K562 (cell line): ENCODE data around the gene HMCN1. TPM values are rescaled to one million over a fixed set of nuclear protein-coding genes. Genes with fewer than 3 reads are reported as not detected.

Source experiments
- ATAC-seq: fragments of 200-7000 bp; cut with Tn5 transposase; 3 replicates; pipeline ENCODE4 v1.9.1; 2020; ENCODE audit warnings: moderate library complexity
- BruUV-seq: library from RNA; stranded (reverse); fragments of 400-500 nt; replicated peaks from 2 replicates; lab custom pipeline; 2021; lab: Mats Ljungman, UMichigan
- CTCF ChIA-PET: fragments of 300-600 bp; formaldehyde crosslinking; extraction: SDS; loops from one replicate; lab custom pipeline; 2021; ENCODE audit warnings: low intra/inter-chr PET ratio; lab: Yijun Ruan, JAX
- POLR2A ChIA-PET: fragments of 300-600, 350-650 bp; sonication (Branson Sonifier 250); formaldehyde crosslinking; extraction: SDS; loops from one replicate; lab custom pipeline; 2021; ENCODE audit warnings: antibody characterized with exemption, inconsistent platforms; lab: Yijun Ruan, JAX
- DNase-seq, 4 experiments: peaks; one replicate each; pipeline versions ENCODE4 v3.0.0 to v3.0.0-alpha.2; 2011 to 2018; ENCODE audit warnings: low spot score in 3 of 4, mixed read lengths in 3 of 4; ENCODE audit errors: extremely low read depth in 1 of 4
- FAIRE-seq: peaks from 2 replicates; lab custom pipeline; 2011; peaks lifted over from hg19 to GRCh38; lab: Jason Lieb, UNC
- H2AFZ ChIP-seq: 2 replicates; pipeline ENCODE4 v1.6.0; 2011; ENCODE audit warnings: low read depth, low read length, control low read depth, inconsistent platforms
- H3K27ac ChIP-seq: fragments of 200-600 bp; 3 replicates; pipeline ENCODE4 v1.8.0; 2011; ENCODE audit warnings: low read depth, mild to moderate bottlenecking, control low read depth, inconsistent platforms, low read length, moderate library complexity, mixed read lengths; ENCODE audit errors: extremely low read depth
- H3K27me3 ChIP-seq, 2 experiments: fragments of 300-600 bp in 1 of 2; 2 replicates in 1 of 2; 3 replicates in 1 of 2; pipeline versions ENCODE4 v1.6.0 to v1.8.0; 2011; ENCODE audit warnings: inconsistent platforms in 2 of 2, low read length in 2 of 2, mild to moderate bottlenecking in 1 of 2, mixed read lengths in 1 of 2, moderate library complexity in 1 of 2; ENCODE audit not compliant: control insufficient read depth in 2 of 2, insufficient read depth in 2 of 2
- H3K36me3 ChIP-seq: fragments of 300-600 bp; 3 replicates; pipeline ENCODE4 v1.8.0; 2011; ENCODE audit warnings: mild to moderate bottlenecking, low read length, inconsistent platforms; ENCODE audit not compliant: control insufficient read depth, insufficient read depth
- H3K4me1 ChIP-seq, 2 experiments: fragments of 200-600 bp in 1 of 2; replicated peaks in 1 of 2; 2 replicates in 1 of 2; 3 replicates in 1 of 2; pipeline versions ENCODE4 v1.5.1 to v1.8.0; 2011; ENCODE audit warnings: inconsistent platforms in 2 of 2, low read length in 2 of 2, mild to moderate bottlenecking in 1 of 2, mixed read lengths in 1 of 2, moderate library complexity in 1 of 2; ENCODE audit not compliant: control insufficient read depth in 2 of 2, insufficient read depth in 2 of 2
- H3K4me2 ChIP-seq: 2 replicates; pipeline ENCODE4 v1.6.1; 2011; ENCODE audit warnings: low read length, control low read depth, inconsistent platforms, mixed read lengths; ENCODE audit not compliant: insufficient read depth
- H3K4me3 ChIP-seq: fragments of 200-600 bp; sonication (generic), shearing (Covaris generic); 2 replicates; pipeline ENCODE4 v1.5.1; 2016; ENCODE audit warnings: control low read depth, inconsistent platforms
- H3K79me2 ChIP-seq: fragments of 200-600 bp; 3 replicates; pipeline ENCODE4 v1.8.0; 2011; ENCODE audit warnings: low read length, inconsistent platforms; ENCODE audit not compliant: control insufficient read depth, insufficient read depth
- H3K9ac ChIP-seq, 2 experiments: 2 replicates each; pipeline versions ENCODE4 v1.6.0 to v1.6.1; 2011; ENCODE audit warnings: low read depth in 2 of 2, low read length in 2 of 2, control low read depth in 1 of 2, inconsistent platforms in 1 of 2, mild to moderate bottlenecking in 1 of 2, mixed read lengths in 1 of 2; ENCODE audit not compliant: insufficient read depth in 1 of 2
- H3K9me1 ChIP-seq: one replicate; pipeline ENCODE4 v1.6.0; 2011; ENCODE audit warnings: inconsistent platforms, mild to moderate bottlenecking, low read length, moderate library complexity; ENCODE audit not compliant: control insufficient read depth, insufficient read depth
- H3K9me3 ChIP-seq: replicated peaks from 2 replicates; pipeline ENCODE4 v1.5.1; 2011; ENCODE audit warnings: low read depth, low read length, inconsistent platforms; ENCODE audit not compliant: control insufficient read depth, insufficient read depth
- H4K20me1 ChIP-seq: replicated peaks from 2 replicates; pipeline ENCODE4 v1.6.1; 2011; ENCODE audit warnings: low read length, inconsistent platforms, mixed read lengths; ENCODE audit not compliant: control insufficient read depth, insufficient read depth
- CAMTA2 ChIP-seq: fragments of 250-450 bp; sonication (Bioruptor Pico); conservative IDR thresholded peaks from 2 replicates; pipeline ENCODE4 v1.5.1; 2022
- MAFK ChIP-seq: IDR thresholded peaks from 2 replicates; pipeline ENCODE4 v1.6.1; 2011; ENCODE audit warnings: low read length, improper control_type of control experiment
- NFE2 ChIP-seq: IDR thresholded peaks from 2 replicates; pipeline ENCODE4 v1.6.1; 2014; ENCODE audit warnings: antibody characterized with exemption, low read depth
- NRF1 ChIP-seq, 2 experiments: fragments of 450-650 bp; IDR thresholded peaks in 1 of 2; conservative IDR thresholded peaks in 1 of 2; 2 replicates each; pipeline ENCODE4 v1.6.1; 2014; ENCODE audit warnings: mild to moderate bottlenecking in 2 of 2
- RUNX1 ChIP-seq: sonication (generic); IDR thresholded peaks from 2 replicates; pipeline ENCODE4 v1.6.1; 2016; ENCODE audit warnings: antibody characterized with exemption, low read depth
- SNRNP70 ChIP-seq: fragments of 200-400 bp; formaldehyde crosslinking; optimal IDR thresholded peaks from 2 replicates; pipeline ENCODE3; 2017; ENCODE audit warnings: low read depth, low read length
- ZNF76 ChIP-seq: fragments of 250-450 bp; sonication (Bioruptor Pico); IDR thresholded peaks from 2 replicates; pipeline ENCODE4 v1.4.0; 2020; ENCODE audit warnings: mild to moderate bottlenecking, moderate library complexity, borderline replicate concordance
- WGBS: fragments of 100-300 bp; shearing (Covaris generic); methylation state at CpG from one replicate; pipeline ENCODE4 v1.1.6; 2016; ENCODE audit warnings: low coverage, mixed read lengths; ENCODE audit not compliant: insufficient coverage; ENCODE audit errors: missing lambda C conversion rate; 5-methylcytosine and 5-hydroxymethylcytosine counted together
- in situ Hi-C: fragments of 300-500 bp; cut with MboI; formaldehyde crosslinking; loops from 4 replicates; pipeline ENCODE4 v1.15.0; 2018; ENCODE audit warnings: inconsistent platforms, mixed read lengths
- intact Hi-C: fragments of 100-400 bp; cut with micrococcal nuclease; formaldehyde crosslinking; loops from 2 replicates; pipeline ENCODE4 v1.14.2; 2022
- polyA plus RNA-seq, 8 experiments: library from polyadenylated mRNA; depleted of rRNA in 4 of 8; stranded (reverse) in 5 of 8; unstranded in 3 of 8; fragments of >200 nt; fragmentation: Nextera tagmentation in 2 of 8; fragmentation: Illumina TruSeq in 1 of 8; extraction: Ambion mirVana in 2 of 8; extraction: Trizol in 1 of 8; gene quantifications; 2 replicates each; pipeline versions ENCODE4 v1.2.1 to v1.2.3, GENCODE V29; 2011 to 2014; ENCODE audit warnings: inconsistent platforms in 1 of 8, missing spikeins in 1 of 8
- total RNA-seq, 7 experiments: library from RNA; depleted of rRNA in 6 of 7; stranded (reverse); fragments of >200 nt in 6 of 7; fragmentation: Illumina TruSeq in 2 of 7; extraction: Trizol in 2 of 7; gene quantifications; 2 replicates each; pipeline versions ENCODE4 v1.2.1 to v1.2.3, GENCODE V29; 2011 to 2021; ENCODE audit warnings: low replicate concordance in 1 of 7

HMCN1 gene
- total and polyA plus RNA-seq, 9 of the 15 experiments (the other 6 are each of a cell fraction or from before 2014, with no cell fraction given): 0.07 to 0.36 (median 0.21) TPM

- no peak for TF ChIP-seq RUNX1
- TF ChIP-seq SNRNP70: no peak
- no peak for TF ChIP-seq CAMTA2 (CRISPR knock-in tag)
These were observed 237.5 kb downstream of the HMCN1 start (continued) for GRCh38 chr1:185971688-185972087.

GRCh38 chr1:185972096-185972850 lies 238.1 kb downstream of the HMCN1 start:
- Histone ChIP-seq H3K27ac (no peak overlapping the region), H2AFZ (no peak overlapping the region), H4K20me1 (no peaks in the 10 kb centered on the region), H3K4me3 (no peak overlapping the region), H3K27me3 (no peaks in the 10 kb centered on the region), H3K36me3 (no peaks in the 10 kb centered on the region), H3K4me1 (no peaks in the 10 kb centered on the region), H3K79me2 (no peaks in the 10 kb centered on the region), H3K9me1 (no peaks in the 10 kb centered on the region), H3K9me3 (no peaks in the 10 kb centered on the region), H3K9ac (no peak overlapping the region), H3K4me2 (no peak overlapping the region)
- 10% methylated on average over 3 of the region's 3 CpGs for WGBS
- in situ Hi-C loops (no loop called here), intact Hi-C loops (no loop called here)
- TF ChIP-seq NRF1 (conservative IDR thresholded peaks at IDR 0.05 in 1 of 2, IDR thresholded peaks at IDR 0.05 in 1 of 2): no peak
- no peak for TF ChIP-seq NFE2
- no peak for TF ChIP-seq MAFK
- TF ChIP-seq ZNF76 (CRISPR knock-in tag): no peak
- ChIA-PET CTCF (no interaction called here), POLR2A (no interaction called here)
- no peak for FAIRE-seq
- no peak for ATAC-seq
- no TSS peak for BruUV-seq
- DNase-seq: no peak
